OCI-LY1 (cell line): ENCODE measurements around the gene RERE.

Source experiments
- CTCF ChIP-seq: fragments of 200-600 bp; sonication (generic), shearing (Covaris generic); IDR thresholded peaks from 2 replicates; pipeline ENCODE4 v1.5.1; 2017; ENCODE audit warnings: mild to moderate bottlenecking, antibody characterized with exemption, low read length, moderate library complexity, mixed read lengths
- EZH2 ChIP-seq: fragments of 200-600 bp; sonication (generic), shearing (Covaris generic); IDR thresholded peaks from 2 replicates; pipeline ENCODE4 v1.8.0; 2017; ENCODE audit warnings: borderline replicate concordance, mixed run types, mild to moderate bottlenecking, antibody characterized with exemption, low read length, moderate library complexity, mixed read lengths

- TF ChIP-seq CTCF, result no peak
- no peak for TF ChIP-seq EZH2
Measured at GRCh38 chr1:8409606-8410005, 407.8 kb downstream of the RERE start.
